Stimulated activated CD8-positive, alpha-beta memory T cell treated with anti-CD3 and anti-CD28 coated beads, Interleukin-12 subunit alpha, Interleukin-12 subunit beta, amount 100 ng/mL, for 24 hours (primary cell): ENCODE measurements around the gene TMIGD1.

Source experiments
- DNase-seq: peaks from one replicate; pipeline ENCODE4 v3.0.0-alpha.2; 2020; ENCODE audit errors: extremely low read depth

Gene TMIGD1

DNA sequence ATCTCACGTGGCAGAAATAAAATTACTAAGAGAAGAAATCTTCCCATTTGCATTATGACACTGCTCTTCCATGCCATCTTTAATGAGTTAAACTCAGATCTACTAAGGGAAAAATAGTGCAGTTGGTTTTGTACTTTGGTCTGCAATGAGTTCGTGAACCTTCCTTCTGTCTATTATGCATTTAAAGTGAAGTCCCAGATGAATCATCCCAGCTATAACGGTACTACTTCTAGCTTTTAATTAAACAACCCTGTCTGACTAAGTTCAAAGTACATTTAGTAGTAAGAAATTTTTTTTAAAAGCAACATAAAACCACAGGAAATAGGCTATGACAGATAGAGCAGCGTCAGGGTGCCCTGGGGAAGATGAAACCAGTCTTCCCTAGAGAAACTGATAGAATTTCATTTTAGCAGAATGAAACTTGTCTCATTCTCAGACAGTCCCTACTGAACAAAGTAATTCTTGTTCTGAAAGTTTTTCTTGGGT lies 1.8 kb downstream of the TMIGD1 start:
- DNase-seq, result no peak

DNA sequence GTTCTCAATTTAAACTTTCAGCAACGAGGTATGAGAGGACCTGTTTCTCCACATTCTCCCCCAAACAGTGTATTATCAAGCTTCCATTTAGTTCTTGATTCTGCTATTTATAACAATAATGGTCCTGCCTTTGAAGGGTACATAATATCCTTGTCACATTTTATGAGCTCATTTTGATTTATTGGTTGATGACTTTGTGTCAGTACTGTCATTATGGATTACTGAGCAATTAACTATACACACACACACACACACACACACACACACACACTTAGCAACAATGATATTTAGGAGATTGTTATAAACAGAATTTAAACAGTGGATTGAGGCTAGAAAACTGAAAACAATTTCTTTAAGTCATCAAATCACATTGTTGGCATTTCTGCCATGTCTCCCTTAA lies 7.0 kb downstream of the TMIGD1 start:
- DNase-seq, result no peak

DNA sequence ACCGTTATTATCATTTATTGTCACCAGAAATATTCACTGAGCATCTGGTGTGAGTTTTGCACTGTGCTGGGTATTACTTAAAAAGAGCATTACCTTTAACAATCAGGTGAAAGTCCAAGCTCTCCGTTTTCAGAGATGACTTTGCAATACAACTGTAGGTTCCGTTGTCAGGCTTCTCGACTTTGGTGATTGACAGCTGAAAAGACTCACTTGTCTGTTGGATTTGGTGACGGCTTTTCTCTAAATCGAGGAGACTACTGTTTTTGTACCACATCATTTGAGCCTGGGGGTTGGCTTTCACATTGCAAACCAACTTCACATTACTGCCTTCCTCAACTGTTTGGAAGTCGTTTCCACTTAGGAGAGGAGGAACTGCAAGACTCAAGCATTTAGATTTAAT lies 9.1 kb downstream of the TMIGD1 start:
- DNase-seq, result no peak

DNA sequence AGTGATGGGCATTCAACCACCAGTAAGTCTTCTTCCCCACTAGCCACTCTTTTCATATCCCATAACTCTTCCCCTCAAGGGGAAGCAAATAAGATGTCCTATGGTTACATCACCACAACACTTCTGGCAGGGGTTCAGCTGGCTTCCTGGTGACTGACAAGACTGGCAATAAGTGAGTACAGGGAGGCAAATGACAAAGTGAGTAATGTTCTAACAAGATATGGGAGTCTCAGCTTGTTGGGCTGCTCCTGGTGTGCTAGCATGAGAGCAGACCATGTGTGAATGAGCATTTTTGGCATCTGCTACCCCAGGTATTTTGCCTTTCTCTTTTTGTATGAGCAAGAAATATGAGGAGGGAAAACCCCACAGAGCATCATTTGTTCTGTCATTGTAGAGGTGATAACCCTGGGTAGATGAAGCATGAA lies 9.9 kb downstream of the TMIGD1 start:
- DNase-seq, result no peak

DNA sequence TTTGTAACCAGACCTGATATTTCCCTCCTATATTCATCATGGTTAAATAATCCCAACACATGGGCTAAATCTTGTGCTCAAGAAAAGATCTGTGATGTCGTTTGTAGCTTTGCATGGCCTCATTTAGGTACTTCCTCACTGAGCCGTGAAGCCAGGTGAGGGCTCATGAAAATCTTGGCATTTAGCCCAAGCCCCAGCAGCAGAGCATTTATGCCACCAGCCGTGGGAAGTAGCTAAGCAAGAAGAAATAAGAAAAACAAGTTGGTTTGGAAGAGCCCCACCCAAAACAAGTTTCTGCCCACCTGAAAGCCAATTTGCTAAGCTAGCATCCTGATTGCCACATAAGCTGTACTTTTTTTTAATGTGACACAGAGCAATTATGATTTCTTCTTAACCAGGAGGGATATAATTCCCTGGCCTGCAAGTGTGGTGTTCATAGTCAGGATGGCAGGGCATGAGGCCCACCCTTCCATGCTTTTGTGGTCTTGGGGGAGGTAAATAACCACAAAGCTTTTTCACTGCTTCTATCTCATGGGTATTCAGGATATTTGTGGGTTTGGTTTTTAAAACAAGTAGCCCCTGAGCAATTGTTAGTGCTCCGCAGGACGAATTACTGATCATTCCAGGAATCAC lies 10.5 kb downstream of the TMIGD1 start:
- DNase-seq, result no peak

DNA sequence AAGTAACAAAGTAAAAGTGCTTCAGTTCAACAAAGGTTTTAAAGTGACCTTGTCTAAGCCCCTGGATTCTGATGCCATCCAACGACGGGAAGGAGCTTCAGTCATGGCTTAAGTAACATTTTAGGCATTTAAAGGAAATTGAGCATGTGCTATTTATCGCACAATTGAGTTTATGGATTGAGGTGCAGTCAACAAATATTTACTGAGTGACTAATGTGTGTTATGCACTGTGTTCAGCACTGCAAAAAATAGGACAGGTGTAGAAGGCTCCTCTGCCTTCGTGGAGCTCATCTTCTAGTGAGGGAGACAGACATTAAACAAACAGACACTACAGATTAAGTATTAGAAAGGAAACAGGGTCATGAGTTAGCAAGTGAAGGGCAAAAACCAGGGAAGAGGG lies 12.5 kb downstream of the TMIGD1 start:
- no peak for DNase-seq

DNA sequence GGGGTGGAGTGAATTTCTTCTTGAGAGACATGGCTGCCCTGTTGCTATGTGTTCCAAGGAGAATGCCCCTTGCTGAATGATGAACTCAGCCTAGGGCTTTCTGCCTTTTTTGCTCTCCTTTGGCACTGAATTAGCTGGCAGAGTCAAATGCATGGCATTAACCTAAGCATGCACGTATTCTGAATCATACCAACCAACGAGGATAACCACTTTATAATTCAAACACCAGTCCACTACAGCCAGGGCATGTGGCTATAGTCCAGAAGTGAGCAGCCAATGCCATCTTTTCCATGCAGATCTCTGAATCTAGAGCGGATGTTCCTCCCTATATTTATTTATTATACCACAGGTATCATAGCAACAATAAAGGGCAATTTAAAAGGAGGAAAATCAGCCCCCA lies 15.7 kb downstream of the TMIGD1 start:
- no peak for DNase-seq

DNA sequence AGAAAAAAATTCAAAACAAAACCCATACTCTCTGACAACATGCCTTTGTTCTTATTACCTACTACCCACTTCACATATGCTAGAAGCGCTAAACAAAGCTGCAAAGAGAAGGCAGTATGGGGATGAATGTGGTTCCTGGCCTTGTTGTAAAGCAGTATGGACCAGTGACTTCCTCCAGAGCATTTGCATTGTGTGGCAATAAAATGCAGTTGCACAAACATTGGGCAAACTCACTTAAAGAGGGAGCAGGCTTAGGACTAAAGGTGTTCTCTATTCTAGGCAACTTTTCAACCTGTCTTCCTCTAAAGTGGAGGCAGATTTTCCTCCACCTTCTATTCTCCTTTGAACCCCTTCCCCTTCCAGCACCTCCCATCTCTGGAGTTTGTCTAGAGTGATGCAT lies 17.1 kb downstream of the TMIGD1 start:
- no peak for DNase-seq

DNA sequence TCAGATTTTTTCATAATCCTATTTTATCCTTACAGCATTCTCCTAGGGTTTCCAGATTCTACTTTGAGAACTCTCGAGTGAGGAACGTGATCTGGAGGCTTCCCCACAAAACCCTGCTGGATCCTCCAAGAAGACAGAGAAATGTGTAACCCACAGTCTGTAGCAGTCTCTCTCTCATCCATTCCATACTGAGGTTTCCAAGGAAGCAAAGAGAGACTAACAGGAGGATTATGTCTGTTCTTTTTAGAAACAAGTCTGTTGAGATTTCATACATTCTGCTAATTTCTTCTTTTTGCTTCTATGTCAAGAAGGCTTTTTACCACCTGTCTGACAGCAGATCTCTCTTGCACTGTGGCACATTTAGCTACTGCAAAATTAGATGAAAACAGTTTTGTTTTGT lies 18.8 kb downstream of the TMIGD1 start:
- no peak for DNase-seq

DNA sequence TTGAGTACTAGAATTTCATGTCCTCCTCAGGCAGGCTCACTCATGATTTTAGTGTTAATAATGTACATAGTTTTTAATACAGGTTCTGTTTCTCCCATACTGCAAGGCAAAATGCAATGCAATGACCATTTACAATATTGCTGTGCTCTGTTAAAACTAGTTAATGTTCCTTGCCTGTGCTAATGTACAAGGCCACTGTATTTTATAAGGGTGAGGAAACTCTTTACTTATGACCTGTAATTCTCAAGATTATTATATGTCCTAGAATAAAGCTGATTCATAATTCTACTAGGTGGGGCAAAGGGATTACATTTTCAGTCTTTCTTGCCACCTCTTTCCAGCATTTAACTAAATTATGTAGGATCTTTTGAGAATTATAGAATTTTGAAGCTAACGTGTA lies 19.4 kb downstream of the TMIGD1 start:
- DNase-seq, result no peak

DNA sequence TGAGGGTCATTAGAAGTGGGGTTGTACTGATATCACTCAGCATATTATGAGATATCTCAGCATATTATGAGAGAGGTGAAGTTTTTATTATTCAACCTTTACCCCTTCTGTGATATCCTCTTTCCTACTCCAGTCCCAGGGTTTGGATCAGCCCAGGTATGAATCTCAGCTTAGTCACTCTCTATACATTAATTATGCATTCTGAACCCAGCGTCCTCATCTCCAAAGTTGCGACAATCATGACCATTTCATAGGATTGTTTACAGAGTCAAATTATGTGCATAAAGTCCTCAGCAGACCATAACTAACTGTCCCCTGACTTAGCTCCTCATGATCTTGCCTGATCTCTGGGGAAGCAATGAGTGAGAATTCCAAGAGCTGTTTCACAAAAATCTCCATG lies 21.6 kb downstream of the TMIGD1 start:
- DNase-seq, result no peak

DNA sequence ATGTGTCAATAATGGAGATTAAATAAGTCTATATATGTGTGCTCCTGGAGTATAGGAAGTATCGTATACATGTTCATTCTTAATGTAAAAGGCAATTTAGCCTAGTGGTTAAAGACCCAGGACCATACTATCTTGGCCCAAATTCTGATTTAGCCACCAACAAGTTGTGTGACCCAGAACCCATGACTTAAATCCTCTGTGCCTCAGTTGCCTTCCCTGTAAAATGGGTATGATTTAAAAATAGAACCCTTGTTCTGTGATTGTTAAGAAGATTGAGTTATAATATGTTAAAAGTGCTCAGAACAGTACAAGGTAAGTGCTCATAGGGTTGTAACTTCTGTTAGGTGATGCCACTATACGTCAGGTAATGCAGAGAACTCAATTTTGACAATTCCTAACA lies 23.3 kb downstream of the TMIGD1 start:
- DNase-seq, result no peak

DNA sequence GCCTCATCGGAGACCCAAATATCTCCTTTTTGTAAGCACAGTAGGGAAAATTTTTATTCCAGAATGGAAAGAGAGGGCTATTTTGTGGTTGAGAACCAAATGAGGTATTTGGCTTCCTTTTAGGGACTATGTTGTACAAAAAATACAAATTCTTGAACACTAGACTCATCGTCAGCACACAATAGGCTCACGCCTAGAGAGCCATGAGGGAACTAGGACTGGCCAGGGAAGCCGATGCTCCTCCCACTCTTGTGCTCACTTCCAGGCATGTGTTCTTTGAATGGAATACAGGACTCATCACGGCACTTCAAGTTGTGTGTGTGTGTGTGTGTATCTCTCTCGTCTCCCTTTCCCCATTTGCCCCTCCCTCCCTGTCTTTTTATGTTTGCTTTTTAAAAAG lies 24.3 kb downstream of the TMIGD1 start:
- no peak for DNase-seq

DNA sequence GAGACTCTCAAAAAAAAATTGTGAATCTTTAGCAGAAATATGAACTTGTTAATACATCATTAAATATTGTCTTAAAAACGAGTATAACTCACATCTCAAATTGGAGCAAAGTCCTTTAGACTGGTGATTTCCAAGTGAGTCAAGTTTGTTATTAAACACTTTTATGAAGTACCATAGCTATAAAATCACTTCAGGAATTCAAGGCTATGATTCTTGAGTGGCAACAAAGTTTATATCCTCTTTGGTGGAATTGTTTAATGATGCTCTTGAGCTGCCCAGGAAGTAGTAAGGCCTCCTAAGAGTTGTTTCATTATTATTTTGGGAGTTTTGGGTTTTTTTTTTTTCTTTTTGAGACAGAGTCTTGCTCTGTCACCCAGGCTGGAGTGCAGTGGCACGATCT lies 25.5 kb downstream of the TMIGD1 start:
- no peak for DNase-seq

DNA sequence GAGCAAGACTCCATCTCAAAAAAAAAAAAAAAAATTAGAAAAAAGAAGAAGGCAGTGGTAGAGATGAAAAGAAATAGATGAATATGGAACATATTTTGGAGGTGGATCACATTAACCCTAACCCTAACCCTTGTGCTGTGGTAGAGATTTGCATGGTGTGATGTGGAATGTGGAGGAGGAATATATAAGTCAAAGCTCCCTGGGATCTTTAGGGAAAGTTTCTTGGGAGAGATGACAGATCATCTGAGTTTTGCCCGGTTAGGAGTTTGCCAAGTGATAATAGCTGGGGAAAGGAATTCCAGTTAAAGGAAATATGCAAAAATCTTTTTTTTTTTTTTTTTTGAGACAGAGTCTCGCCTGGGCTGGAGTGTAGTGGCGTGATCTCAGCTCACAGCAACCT lies 29.1 kb downstream of the TMIGD1 start:
- DNase-seq, result no peak

DNA sequence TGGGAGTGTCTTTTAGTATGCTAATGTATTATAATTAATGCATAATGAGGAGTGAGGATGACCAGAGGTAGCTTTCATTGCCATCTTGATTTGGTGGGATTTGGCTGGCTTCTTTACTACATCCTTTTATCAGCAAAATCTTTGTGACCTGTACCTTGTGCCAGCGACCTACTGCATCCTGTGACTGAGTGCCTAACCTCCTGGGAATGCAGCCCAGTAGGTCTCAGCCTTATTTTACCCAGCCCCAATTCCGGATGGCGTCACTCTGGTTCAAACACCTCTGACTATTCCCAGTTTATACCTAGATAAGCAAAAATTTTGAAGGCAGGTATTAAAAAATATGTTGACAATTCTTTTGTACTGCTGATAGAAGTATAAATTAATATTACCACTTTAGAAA lies 31.6 kb downstream of the TMIGD1 start:
- DNase-seq, result no peak

DNA sequence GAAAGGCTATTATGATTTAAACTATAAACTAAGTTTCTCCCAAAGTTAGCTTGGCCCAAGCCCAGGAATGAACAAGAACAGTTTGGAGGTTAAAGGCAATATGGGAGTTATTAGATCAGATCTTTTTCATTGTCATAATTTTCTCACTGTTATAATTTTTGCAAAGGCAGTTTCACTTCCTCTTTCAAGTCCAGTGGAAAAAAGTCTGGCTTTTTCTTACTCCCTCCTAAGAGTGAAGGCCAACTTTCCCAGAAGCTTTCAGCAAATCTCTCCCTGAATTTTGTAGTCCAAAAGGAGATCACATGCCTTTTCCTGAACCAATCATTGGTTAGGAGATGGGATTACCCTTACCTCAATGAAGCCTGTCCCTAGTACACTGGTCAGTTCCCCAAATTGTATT lies 33.0 kb downstream of the TMIGD1 start:
- DNase-seq, result no peak

DNA sequence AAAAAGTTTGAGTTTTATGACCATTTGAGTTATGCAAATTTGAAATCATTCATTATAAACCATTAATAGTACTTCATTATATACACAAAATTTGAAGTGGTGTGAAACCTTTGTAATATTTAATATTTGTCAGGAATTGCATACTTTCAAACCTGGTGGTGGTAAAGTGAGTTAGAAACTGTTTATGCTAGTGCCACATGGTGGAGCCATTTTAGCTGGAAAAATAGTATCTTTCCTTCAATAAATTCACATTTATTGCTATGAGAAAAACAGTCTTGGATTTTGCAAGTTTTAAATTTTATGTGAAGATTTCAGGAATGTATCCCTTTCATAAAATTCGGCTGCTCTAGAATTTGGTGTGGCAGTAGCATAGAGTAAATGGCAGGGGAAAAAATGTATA lies 34.9 kb downstream of the TMIGD1 start:
- no peak for DNase-seq

DNA sequence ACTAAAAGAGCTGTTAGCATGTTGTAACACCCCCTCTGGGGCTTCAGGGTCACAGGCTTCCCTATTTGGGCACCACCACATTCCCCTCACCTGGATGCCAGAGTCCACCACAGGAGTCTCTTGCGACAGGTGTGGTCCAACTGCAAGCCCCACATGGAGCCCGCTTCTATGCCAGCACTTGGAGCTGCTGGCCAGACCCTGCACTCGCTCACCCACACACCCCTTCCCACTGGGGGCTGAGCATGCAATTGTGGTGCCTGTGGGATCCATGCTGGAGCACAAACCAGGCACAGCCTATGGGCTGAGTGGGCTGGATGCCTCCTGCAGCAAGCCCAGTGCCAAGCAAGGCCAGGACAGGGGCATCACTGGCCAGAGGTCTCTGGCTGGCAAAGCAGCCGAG lies 36.1 kb downstream of the TMIGD1 start:
- DNase-seq, result no peak

DNA sequence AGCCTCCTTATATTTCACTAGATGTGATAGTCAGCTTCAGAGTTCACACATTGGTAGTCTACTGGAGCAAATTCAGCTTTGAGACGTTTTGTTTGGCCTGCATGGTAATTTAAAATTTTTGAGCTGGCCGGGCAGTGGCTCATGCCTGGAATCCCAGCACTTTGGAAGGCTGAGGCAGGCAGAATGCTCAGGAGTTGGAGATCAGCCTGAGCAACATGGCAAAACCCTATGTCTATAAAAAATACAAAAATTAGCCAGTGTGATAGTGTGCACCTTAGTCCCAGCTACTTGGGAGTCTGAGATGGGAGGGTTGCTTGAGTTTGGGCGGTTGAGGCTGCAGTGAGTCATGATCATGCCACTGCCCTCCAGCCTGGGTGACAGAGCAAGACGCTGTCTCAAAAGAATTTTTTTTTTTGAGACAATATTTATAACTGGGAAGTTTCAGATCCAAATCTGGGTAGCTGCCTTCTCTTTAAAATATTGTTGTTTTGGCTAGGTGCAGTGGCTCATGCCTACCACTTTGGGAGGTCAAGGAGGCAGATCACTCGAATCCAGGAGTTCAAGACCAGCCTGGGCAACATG lies 37.3 kb downstream of the TMIGD1 start:
- no peak for DNase-seq

DNA sequence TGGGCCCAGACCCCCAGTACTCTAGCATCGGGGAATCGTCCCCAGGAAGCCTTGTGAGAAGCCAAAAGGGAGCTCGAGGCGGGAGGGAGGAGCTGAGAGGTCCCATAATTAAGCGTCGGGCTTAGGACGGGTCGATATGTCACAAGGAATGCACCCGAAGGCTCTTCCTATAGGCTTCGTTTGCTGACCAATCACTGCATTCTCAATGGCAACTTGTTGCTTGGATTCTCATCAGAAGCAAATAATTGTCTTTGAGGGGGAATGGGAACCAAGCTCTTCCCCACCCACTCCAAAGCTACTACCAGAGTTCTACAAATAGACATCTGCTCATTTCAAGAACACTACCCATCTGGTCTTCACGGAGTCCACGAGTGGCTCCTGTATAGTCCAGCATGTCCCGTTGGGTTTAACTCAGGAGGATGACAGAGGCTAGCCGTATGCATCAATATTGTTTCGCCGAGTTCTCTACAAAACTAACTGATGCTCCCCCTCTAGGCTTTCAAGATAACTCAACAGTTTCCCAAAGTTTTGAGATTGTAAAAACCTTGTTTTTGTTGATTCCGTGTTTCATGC lies 41.5 kb downstream of the TMIGD1 start:
- DNase-seq, result no peak

DNA sequence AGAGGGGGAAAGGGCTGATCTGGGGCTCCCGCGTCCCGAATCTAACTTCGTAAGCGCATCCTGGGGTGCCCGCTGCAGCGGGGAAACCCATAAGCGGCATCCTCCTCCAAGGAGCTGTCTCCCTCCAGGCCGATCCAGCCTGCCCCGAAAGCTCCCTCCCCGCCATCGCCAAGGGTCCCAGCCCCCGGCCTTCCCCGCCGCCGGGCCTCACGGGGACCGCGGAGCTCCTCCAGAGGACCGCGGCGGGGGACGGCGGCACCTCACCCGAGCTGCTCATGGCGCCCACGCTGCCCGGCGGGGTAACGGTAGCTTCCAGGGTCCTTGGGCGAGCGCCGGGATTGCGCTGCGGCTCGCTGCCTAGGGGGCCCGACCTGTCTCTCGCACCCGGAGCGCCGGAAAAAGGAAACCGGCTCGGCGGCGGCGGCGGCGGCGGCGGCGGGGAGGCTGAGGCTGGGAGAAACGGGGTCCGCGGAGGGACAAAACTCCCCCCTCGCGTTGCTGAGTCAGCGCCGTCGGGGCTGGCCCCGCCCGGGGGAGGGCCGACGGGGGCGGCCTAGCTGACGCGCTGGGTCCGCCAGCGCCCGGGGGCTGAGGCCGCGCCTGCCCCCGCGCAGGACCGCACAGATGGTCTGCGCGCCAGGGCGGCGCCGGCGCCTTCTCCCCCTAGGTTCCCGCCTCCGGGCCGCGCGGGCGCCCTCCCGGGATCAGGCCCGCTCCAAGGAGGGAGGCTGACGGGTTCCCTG lies 42.1 kb downstream of the TMIGD1 start, which contains the start of gene BLMH:
BLMH (minus strand) TSS at position 402 of the 743 bp plus-strand sequence; CDS start at position 277, 125 bp downstream.
- peak; percentile 72 for DNase-seq
